GM21526 (cell line): ENCODE results near the gene NFIB.

Source experiments
- ATAC-seq: cut with Tn5 transposase; IDR thresholded peaks from one replicate; pipeline ENCODE4 v1.9.1; 2021; ENCODE audit warnings: moderate library complexity; ENCODE audit not compliant: unreplicated experiment, low FRiP score

NFIB gene

DNA sequence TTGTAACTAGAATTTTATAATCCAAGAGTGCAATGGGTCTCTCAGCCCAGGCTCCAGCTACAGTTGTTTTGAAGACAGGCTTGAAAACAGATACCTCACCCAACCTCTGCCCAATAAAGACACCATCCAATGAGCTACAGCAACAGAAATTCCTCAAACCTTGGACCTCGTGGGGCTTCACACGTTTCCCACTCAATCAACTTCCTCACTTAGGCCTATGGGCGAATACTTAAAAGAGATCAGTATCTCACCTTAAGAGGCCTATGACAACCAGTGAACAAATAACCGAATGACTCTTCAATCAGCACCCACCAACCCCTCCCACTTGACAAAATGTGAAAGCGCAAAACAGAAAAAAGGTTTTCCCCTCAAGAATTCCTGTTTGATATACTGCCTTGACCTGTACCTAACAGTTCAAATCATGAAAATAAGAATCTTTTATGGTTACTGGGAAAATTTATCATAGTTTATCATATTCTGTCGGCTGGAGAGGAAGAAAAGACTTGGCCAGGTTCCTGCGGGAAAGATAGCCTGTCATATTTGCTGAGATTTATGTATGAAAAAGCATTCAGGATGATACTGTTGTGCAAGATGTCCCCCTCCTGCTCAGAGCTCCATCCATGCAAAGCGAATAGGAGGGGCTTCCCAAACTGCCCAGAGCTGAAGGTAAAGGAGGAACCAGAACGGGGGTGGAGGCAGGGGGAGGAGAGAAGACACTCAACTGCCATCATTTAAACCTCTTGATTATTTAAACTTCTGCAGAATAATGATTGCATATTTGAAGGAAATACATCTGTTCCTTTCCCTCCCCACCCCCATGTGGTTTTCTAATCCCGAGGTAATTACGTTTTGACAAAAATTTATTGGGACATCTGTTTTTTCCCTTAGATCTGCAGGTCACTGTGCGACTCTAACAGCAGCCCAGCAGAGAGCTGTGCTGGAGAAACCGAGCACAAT, 256.3 kb downstream of the NFIB start:
- no peak for ATAC-seq

DNA sequence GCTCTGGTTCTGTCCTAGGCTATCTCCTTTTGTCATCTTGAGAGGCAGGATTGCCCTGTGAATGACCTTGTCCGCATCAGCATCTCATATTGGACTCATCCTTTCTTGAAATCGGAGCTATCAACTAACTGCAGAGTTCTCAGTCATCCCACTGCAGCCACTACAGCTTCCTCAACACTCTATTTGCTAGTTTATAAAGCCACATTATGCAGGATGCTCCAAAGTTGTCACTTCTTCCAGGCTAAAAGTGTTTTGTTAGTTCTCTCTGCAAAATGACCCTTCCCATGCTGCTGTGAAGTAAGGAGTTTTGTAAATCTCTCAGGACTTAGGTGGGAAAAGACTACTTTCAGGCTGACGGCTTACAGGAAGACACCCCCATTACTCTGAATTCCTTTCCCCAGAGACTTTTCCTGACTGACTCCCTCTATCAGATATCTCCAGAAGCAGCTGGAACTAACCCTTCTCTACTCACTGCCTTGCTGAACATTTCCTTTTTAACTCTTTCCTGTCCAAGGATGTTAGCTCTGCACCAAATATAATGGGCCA, 257.6 kb downstream of the NFIB start:
- no peak for ATAC-seq

DNA sequence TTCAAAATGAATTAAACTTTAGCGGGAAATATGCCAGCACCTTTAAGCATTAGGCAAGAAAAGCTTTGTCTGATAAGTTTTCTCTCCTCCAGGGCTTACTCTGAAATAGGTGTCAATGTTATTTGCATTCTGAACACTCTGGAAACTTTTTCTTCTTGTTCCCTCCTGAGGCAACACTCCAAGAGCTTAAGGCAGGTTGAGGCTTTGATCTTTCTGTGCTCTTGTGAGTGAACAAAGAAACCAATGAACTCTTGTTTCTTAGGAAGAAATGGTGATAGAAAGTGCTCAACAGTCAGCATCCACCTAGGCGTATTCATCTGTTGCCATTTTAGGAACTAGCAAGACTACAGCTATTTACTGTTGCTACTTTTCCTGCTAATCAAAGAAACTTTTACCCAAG, 259.8 kb downstream of the NFIB start:
- ATAC-seq = no peak

DNA sequence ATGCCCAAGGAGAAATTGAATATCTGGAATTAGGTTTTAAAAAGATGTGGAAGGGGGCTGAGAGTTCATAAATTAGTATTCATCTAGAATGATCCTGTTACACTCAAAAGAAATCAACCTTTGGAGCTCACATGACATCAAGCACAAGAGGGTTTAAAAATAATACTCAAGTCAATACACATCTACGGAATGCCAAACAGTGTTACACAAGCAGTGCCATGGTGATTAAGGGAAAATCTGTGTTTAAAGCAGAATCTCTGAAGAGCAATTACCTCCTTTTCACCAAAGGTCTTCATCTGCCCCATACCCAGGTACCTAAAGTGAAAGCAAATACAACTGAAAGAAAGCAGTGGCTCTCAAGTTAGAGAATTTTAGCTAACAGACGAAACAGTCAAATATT, 261.6 kb downstream of the NFIB start:
- no peak for ATAC-seq

DNA sequence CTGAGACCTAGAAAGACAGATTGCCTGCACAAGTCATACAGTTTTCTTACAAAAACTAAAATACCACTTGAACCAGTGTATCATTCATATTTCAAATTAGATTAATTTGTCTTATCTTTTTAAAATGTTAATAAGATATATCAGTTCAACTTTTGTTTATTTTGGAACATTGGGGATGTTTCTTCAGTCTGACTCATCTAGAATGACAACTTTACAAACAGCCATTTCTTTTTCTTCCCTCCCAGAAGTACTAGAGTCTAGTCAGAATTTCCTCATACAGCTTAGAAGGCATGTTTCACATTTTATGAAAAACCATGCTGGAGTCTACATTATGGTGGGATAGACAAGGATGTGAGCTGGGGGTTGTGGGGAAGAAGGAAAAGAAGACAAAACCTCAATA, 262.5 kb downstream of the NFIB start:
- ATAC-seq = no peak

DNA sequence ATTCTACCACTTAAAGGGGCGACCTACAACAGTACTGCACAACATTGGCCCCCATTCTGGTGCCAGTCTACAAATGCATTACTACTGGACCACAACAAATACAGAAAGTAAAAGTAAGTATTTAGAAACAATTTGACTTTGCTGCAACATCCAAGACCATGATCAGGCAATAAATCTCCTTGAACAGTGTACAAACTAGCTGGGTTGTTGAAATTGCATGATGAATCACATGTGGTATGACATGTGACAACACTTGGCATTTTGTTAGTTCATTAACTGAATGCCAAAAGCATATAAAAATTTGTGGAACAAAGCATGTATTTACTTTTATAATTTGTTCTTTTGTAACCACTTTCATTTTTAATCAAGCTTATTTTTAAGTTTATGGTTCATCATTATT, 270.5 kb downstream of the NFIB start:
- no peak for ATAC-seq

DNA sequence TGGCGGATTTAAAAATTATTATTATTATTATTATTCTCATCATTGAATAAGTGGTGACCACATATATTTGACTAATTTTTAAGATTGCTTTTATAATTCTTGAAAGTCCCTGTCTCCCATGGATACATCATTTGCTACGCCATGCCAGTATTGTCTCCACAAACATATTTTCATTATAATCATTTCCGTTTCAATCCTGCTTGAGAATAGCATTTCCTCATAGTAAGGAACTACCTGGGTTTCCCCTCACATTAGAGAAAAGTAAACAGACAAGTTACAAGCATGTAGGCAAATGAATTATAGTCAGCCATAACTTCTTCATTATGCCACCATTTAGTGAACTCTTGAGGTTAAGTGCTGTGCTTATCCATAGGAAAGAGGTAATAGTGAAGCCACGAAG, 276.6 kb downstream of the NFIB start:
- ATAC-seq = no peak

DNA sequence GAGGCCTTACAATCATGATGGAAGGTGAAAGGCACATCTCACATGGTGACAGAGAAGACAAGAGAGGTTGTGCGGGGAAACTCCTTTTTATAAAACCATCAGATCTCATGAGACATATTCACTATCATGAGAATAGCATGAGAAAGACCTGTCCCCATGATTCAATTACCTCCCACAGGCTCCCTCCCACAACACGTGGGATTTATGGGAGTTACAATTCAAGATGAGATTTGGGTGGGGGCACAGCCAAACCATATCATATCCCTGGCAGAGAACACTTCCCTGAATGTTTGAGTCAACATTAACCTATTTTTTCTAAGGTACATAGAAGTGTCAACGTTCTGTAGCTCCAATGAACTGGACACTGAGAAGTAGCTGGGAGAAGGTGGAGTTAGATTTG, 280.9 kb downstream of the NFIB start:
- ATAC-seq = no peak
